ENCODE data around the gene FRMD4A. TPM values are rescaled to one million over a fixed set of nuclear protein-coding genes. Genes with fewer than 3 reads are reported as not detected.

Gene FRMD4A
- total RNA-seq, 4 donors from 2014 or later = 5.6 to 34.1 (median 19.4) TPM

- no peak overlapping the region for H3K27ac ChIP-seq
- DNase-seq = no peak
- H3K4me1 ChIP-seq = no peaks in the 10 kb centered on the region
- H3K27me3 ChIP-seq = peaks cover 0 to 16% of the 10 kb centered on the region in 2 donors
- H3K9me3 ChIP-seq = no peaks in the 10 kb centered on the region
- H3K4me3 ChIP-seq = no peak overlapping the region
- TF ChIP-seq CTCF (IDR thresholded peaks at IDR 0.05) = no peak
- no peak for TF ChIP-seq POLR2A (IDR thresholded peaks at IDR 0.05)
- no peaks in the 10 kb centered on the region for H3K36me3 ChIP-seq
- intact Hi-C loops (cut with DNase I; ENCODE audit: low total_unique reads) = no loop called here
Measured at GRCh38 chr10:14179251-14179650, 151.5 kb downstream of the FRMD4A start.

GRCh38 chr10:14173706-14174594, 156.8 kb downstream of the FRMD4A start:
- H3K4me3 ChIP-seq = peak overlapping the region; percentile 13 to 30
- no peak for DNase-seq
- H3K4me1 ChIP-seq = no peaks in the 10 kb centered on the region
- no peak overlapping the region for H3K27ac ChIP-seq
- H3K9me3 ChIP-seq = no peaks in the 10 kb centered on the region
- peaks cover 0 to 17% of the 10 kb centered on the region in 2 donors for H3K27me3 ChIP-seq
- no peak for TF ChIP-seq POLR2A (IDR thresholded peaks at IDR 0.05)
- no peak for TF ChIP-seq CTCF (IDR thresholded peaks at IDR 0.05)
- intact Hi-C loops (cut with DNase I; ENCODE audit: low total_unique reads) = no loop called here
- H3K36me3 ChIP-seq = no peaks in the 10 kb centered on the region

GRCh38 chr10:14173391-14173705, 157.4 kb downstream of the FRMD4A start:
- no peaks in the 10 kb centered on the region for H3K36me3 ChIP-seq
- no peak overlapping the region for H3K27ac ChIP-seq
- peak overlapping the region; percentile 13 to 30 for H3K4me3 ChIP-seq
- H3K9me3 ChIP-seq = no peaks in the 10 kb centered on the region
- H3K27me3 ChIP-seq = peaks cover 0 to 17% of the 10 kb centered on the region in 2 donors
- no peak for TF ChIP-seq POLR2A (IDR thresholded peaks at IDR 0.05)
- no peak for TF ChIP-seq CTCF (IDR thresholded peaks at IDR 0.05)
- no peaks in the 10 kb centered on the region for H3K4me1 ChIP-seq
- intact Hi-C loops (cut with DNase I; ENCODE audit: low total_unique reads) = no loop called here
- no peak for DNase-seq

- DNase-seq = no peak
- Histone ChIP-seq H3K9me3 (no peaks in the 10 kb centered on the region), H3K27ac (no peak overlapping the region), H3K4me3 (no peak overlapping the region), H3K36me3 (no peaks in the 10 kb centered on the region), H3K27me3 (peaks cover 0 to 17% of the 10 kb centered on the region in 2 donors), H3K4me1 (no peaks in the 10 kb centered on the region)
- intact Hi-C loops (cut with DNase I; ENCODE audit: low total_unique reads) = no loop called here
- no peak for TF ChIP-seq CTCF (IDR thresholded peaks at IDR 0.05)
- no peak for TF ChIP-seq POLR2A (IDR thresholded peaks at IDR 0.05)
Measured at GRCh38 chr10:14172336-14172950, 158.3 kb downstream of the FRMD4A start.

GRCh38 chr10:14171336-14171735, 159.4 kb downstream of the FRMD4A start:
- no peak overlapping the region for H3K4me3 ChIP-seq
- TF ChIP-seq POLR2A (IDR thresholded peaks at IDR 0.05) = no peak
- TF ChIP-seq CTCF (IDR thresholded peaks at IDR 0.05) = no peak
- intact Hi-C loops (cut with DNase I; ENCODE audit: low total_unique reads) = no loop called here
- no peaks in the 10 kb centered on the region for H3K4me1 ChIP-seq
- H3K27ac ChIP-seq = no peak overlapping the region
- no peaks in the 10 kb centered on the region for H3K9me3 ChIP-seq
- no peak for DNase-seq
- H3K27me3 ChIP-seq = peaks cover 0 to 13% of the 10 kb centered on the region in 2 donors
- H3K36me3 ChIP-seq = no peaks in the 10 kb centered on the region

Measured in uterus (tissue), 4 donors.